Epidermal melanocyte (primary cell): ENCODE data around the gene WASF2.

Experiments
- DNase-seq: peaks from one replicate; pipeline ENCODE4 v3.0.0; 2011; ENCODE audit warnings: low spot score; ENCODE audit not compliant: insufficient read length

WASF2 gene

DNA sequence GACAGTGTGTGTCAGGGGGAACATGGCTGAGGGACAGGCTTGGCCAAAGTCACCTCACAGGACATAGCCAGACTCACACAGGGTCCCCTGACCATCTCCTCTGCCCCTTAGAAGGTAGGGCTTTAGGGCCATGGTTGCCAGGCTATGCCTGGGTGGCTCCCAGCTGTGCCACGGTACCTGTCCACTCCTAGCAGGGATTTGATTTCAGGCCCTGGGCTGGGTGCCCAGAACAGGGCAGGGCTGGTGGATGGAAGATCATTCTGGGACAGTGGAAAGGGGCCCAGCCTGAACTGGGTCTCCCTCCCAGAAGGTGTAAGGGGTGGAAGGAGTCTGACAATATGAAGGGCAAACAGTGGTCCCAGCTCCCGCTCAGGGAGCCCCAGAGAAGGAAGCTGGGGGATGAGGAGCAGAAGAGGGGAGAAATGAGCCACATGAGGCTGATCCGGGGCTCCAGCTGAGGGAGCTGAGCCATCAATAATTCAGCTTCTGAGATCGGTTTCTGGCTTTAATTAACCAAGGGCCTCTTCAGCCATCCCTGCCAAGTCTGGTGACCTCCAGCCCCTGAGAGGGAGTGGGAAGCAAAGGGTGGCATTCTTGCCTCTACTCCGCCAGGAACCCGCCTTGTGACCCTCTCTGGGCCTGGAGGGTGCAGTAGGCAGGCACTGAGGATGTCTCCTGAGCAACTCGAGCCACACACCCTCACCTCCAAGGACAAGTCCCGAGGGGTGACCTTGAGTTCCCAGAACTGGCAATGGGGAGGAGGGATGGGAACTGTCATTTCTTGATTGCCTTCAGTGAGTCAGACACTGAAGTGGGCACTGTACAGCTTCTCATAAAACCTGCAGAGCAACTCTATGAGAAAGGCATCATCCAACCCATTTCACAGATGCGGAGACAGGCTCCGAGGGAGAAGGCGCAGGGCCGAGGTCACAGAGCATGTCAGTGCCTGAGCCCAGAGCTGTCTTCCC is 108.9 kb downstream of the WASF2 start:
- DNase-seq: peak; percentile 55

DNA sequence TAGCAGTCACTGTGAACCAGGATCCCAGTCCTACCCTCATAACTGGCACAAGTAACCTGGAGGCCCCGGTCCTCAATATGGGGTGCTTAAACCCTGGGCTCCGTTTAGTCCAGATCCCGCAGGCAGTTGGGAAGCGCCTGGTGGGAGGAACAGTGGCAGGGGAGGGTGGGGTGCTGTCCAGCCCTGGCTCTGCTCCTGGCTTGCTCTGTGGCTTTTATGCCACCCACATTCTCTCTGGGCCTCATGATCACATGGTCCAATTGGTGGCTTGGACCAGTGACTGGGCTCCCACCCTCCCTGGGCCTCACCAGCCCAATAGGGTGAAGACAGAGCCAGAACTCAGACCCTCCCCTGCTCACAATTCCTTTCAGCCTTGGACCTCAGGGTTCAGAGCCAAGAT is 109.7 kb downstream of the WASF2 start:
- no peak for DNase-seq

DNA sequence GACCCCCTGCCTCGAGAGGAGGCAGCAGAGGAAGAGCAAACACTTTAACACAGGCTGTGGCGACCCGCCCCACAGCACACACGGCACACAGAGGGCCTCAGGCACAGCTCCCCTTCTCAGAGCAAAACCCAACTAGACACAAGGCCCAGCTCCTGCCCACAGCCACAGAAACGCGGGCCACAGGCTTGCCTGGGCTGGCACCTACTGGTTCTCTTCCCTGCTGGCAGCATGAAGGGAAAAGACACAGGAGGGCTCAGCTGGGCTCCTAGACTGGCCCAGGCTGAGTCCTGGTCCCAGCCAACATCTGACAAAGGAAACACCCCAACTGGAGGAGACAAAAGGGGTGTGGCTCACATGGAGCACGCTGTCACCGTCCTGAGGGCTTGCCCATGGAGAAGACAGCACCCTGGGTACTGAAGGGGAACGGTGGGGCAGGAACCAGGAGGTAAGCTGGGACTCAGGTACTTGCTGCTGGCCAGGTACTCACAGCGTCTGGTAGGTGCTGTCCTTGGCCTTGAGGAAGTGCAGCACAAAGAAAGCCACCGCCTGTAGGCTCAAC is 110.3 kb downstream of the WASF2 start:
- no peak for DNase-seq

DNA sequence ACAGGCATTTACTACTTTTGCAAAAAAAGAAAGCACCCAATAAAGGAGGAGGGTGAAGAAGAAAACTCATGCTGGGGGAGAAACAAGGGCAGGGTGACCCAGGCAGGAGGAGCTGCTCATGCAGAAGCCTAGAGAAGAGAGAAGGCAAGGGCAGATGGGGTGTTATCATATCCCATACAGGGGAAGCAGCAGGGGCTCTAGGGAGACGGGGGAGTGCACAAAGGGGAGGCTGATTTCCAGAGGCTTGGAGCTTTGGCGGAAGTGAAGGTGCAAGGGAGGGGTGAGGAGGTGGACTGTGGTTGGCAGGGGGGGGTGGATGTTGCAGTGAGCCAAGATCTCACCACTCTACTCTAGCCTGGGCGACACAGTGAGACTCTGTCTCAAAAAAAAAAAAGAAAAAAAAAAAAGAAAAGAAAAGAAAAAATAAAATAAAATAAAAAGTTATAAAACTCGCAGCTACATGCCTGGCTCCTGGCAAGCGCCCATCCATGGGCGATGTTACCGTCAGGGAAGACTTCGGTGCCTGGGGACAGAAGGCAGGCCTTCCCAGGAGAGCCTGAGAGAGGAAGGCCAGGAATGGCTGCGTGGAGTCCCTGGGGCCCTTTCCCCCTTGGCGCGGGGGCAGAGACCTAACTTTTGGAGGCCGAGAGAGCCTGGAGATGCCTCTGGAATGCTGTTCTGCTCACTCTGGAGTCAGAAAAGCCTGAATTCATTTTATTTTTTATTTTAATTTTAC is 112.0 kb downstream of the WASF2 start:
- no peak for DNase-seq

DNA sequence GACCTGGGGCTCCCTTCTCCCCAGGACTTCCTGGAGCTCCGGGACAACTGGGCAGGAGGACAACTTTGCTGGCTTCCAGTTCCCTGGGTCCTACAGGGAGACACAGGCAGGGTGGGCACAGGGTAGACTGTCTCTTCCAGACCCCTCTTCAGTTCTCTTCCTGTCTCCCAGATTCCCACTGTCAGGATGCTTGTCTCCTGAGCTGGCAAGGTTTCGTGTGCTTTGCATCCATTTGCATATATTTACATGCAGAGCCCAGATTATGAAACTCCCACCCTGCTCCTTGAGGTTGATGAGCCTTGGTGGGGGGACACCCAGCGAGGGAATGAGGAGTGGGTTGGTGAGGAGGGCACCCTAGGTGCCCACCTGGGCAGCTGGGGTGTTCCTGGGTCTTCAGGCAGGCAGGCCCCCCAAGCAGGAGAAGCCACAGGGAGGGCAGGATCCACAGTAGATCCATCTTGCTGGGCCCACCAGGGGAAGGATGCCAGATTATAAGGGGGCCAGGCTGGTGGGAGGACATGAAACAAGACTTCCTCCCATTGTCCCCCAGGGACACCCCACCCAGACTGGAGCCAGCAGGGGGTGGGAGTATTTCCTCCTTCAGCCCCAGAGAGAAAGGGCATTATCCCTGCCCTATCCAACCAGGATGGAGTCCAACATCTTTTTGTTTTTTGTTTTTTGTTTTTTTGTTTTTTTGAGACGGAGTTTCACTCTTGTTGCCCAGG is 115.4 kb downstream of the WASF2 start, which contains the start of gene FCN3:
Gene FCN3 (minus strand): TSS at position 463 of the 725 bp plus-strand sequence. CDS start 6 bp downstream, at position 457.
- DNase-seq: no peak

DNA sequence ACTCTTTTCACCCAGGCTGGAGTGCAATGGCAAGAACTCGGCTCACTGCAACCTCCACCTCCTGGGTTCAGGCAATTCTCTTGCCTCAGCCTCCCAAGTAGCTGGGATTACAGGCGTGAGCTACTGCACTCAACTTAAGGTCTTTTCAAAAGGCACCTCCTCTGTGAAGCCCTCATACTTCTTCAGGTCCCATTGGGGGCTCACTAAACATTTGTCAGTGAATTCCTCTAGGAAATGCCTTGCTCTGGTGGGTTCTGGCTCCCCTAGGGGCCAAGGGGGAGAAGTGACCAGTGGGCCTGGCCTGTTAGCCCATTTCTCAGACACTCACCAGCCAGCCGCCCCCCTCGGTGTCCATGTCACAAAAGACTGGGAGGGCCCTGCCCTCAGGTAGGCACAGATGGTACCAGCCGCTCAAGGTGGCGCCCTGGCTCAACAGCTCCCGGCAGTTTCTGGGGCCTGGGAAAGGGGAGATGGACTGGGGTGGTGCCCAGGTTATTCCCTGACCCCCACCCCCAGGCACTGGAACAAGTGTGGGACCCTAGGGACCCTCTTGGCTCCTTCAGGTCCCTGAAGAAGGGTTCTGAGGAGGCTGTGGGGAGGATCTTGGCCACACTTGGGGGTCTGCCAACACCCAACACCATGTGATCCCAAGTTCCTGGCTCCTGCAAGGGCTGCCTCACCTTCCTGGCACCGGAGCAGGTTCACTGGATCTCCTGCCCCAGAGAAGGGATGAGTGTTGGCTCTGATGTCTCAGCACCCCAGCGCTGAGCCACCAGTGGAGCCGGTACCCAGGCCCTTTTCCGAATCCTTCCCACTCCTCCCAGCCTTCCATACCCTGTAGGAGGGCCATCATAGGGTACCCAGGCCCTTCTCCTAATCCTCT is 116.9 kb downstream of the WASF2 start:
- DNase-seq: no peak

DNA sequence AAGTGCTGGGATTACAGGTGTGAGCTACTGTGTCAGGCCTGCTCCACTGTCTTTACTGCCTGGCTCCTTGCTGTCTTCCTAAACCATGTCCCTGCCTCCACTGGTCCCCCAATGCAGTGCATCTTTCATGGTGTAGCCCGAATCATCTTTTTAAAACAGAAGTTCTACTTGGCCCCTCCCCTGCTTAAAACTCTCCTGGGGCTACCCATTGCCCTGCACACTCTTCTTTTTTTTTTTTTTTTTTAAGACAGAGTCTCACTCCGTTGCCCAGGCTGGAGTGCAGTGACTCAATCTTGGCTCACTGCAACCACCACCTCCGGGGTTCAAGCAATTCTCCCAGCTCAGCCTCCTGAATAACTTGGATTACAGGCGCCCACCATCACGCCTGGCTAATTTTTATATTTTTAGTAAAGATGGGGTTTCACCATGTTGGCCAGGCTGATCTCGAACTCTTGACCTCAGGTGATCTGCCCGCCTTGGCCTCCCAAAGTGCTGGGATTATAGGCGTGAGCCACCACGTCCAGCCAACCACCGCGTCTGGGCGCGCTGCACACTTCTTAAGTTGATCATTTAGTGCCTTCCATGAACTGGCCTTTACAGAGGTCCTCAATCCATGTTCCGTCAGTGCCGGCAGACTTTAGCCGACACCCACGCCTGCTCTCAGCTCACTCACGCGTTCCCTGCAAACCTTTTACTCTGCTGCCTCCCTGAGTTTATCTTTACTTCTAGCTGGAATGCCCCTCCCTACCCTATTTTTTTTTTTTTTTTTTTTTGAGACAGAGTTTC is 117.8 kb downstream of the WASF2 start:
- DNase-seq: no peak

DNA sequence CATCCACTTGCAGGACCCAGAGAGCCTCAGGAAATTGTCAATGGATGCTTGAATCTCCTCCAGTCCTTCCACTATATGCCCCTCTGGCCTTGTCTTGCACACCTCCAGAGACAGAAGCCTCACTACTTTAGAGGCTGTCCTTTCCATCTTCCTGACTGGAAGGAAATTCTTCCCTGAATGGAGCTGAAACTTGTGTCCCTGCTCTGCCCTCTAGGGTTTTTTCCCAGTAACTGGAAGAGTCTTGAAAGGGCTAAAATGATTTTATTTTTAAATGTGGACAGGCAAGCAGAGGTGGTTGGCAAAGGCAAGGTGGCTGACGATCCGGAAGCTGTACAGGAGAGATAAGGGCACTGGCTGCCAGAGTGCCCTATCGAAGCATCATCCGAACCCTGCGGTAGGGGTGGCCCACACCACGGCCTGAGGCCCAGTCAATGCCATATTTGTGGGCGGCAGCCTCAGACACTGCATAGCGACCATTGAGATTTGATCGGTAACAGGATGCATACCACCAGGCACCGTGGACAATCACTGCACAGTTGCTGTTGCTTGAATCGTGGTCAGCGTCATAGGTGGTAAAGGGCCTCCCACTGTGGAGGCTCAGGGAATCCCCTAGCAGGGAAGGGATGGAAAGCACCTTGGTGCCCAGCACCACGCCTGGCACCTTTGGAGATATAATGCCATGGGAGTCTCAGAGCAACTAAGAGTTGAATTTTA is 120.9 kb downstream of the WASF2 start:
- DNase-seq: no peak

DNA sequence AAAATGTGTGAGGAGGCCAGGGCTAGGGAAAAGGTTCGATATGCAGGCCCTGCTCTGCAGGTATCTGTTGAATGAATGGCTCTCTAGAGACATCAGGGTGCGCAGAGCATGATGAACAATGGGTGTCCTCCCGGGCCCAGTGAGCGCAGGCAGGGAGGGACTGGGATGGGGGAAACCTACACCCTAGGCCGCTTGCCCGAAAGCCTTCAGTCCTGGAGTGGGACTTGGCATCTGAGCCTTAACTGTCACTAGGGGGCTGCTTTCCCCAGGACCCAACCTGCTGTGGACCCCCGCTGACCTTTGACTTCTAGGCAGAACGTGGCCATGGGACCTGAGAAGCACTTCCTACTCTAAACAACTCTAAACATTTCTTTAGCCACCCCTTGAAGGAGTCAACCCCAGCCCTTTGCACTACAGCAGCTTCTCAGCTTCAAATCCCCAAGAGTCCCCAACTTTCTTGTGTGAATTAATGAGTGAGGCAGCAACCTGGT is 122.8 kb downstream of the WASF2 start:
- no peak for DNase-seq

DNA sequence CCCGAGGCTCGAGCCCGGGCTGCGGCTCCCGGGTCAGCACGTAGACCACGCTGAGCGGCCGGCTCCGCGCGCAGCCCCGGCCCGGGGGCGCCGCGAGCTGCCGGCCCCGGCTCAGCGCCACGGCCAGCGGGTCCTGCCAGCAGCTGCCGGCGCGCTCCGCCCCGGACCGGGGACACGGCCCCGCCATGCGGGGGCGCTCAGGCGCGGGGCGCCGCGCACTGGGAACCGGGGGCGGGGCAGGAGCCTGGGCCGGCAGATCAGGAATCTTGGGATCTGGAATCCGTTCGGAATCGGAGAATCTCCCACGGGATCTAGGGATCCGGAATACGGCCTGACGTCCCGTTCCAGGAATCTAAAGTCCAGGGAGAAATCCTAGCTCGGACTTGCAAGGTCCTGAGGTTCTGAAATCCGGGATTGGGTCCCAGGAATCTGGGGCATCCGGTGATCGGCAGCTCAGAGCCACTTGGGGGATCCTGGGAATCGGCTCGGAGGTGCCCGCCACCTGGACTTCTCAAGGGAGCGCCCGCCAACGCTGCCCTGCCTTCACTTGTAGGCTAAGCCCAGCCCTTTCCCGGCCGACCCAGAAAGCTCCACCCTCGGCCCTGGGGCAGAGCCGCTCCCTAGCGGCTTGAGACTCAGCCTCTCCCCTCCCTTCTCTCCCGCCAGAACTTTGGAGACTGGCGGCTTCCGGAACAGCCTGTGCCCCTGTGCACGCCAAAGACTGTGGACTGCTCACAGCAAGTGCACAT is 123.4 kb downstream of the WASF2 start, which contains the start of gene MAP3K6:
Gene MAP3K6 (minus strand): TSS at position 551 of the 749 bp plus-strand sequence. CDS start 364 bp downstream, at position 187.
- peak; percentile 90 for DNase-seq

DNA sequence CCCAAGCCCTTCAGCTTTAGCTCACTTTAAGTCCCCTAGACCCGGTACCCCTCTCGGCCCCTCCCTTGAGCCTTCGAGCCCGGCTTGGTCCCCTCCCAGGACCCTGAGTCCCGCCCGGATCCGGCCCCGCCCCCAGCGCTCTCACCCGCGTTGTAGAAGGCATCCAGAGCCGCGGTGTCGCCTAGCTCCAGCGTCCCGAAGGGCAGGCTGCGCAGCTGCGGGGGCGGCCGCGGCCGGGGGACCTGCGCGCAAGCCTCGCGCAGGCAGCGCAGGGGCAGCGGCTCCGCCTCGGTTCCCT is 123.9 kb downstream of the WASF2 start:
- peak; percentile 75 for DNase-seq

DNA sequence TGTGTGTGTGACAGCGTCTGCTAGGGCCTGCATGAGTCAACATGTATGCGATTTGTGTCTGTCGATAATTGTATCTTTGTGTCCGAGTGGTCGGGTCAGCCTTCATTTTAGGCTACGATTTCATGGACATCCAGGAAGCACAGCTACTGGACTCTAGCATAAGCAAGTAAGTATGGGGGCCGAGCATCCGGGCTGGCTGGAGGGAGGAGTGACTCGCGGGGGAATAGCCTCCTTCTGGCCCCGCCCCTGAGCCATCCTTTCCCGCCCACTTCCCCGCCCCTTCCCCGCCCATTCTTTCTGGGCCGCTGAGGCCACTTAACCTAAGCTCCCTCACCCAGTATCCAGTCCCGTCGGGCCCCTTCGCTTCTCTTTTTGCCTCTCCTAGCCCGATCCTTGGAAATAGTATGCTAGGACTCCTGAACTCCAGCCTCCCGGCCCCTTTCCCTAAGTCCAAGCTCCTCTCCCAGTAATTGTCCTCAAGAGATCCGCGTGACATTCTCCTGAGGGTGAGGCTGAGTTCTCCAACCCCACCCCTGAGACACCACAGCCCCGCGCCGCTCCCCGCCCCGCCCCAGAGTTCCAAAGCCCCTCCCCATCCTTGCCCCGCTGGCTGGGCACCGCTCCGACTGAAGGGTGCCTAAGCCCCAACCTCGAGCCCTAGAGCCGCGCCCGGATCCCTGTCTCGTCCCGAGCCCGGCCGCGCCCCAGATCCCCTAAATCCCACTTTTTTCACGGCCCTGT is 124.4 kb downstream of the WASF2 start:
- peak; percentile 93 for DNase-seq

DNA sequence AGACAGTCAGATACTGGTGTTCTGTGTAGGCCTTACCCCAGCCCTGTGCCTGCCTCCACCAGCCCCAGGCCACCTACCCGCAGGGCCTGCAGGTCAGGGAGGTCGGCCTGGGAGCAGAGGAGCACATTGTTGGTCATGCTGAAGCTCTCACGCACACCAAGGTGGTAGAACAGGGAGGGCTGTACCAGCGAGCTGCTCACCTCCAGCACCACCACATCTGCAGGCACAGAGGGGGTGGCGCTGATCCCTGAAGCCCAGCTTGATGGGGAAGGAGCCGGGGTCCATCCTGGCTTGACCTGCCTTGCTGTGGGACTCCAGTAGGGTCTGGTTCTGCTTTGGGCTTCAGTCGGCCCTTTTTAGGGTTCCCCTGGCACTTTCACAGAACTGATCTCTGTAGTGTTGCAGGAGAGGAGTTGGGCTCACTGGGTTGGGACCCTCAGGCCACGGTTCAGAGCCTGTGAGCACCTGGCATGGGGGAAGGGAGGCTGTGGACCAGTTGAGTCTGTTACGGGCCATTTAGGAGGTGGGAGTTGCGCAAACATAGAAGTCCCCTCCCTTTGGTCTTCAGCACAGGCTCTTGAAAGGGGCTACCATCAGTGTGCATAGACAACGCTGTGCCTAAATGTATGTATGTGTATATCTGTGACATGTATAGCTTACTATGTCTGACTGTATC is 125.1 kb downstream of the WASF2 start:
- no peak for DNase-seq

DNA sequence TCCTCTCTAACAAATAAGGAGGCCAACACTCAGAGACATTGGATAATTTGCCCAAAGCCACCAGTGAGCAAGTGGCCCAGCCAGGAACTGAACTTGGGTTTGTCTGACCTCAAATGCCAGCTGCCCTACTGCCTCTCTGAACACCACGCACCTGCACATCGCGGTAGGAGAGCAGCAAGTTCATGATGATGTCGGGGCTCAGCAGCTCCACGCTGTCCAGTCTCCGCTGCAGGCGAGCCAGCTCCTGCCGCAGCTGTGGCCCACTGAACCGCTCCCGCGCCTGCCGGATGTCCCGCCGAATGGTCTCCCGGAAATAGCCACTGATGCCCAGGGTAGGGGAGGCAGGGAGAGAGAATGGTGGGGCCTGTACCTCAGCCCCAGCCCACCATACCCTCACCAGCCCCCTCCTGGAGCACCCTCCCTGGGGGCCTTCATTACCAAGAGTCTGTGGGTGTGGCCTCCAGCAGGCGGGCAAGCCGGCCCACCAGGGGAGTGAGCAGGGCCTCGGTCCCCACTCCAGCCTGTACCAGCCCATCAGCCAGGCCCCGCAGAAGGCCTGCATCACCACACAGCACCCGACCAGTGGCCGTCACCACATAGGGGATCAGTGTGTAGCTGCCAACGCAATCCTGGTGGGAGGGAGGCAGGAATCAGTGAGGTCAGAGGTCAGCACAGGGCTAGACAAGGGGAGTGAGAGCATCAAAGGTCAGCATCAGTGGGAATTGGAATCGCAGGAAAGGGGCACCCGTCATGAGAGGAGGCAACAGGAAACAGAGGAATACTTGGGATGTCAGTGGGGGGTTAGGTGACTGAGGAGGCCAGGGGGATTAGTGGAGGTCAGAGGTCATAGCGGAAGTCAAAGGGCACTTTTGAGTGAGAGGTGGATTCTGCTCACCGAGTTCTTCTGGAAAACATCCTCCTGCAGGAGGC is 125.9 kb downstream of the WASF2 start:
- DNase-seq: no peak

DNA sequence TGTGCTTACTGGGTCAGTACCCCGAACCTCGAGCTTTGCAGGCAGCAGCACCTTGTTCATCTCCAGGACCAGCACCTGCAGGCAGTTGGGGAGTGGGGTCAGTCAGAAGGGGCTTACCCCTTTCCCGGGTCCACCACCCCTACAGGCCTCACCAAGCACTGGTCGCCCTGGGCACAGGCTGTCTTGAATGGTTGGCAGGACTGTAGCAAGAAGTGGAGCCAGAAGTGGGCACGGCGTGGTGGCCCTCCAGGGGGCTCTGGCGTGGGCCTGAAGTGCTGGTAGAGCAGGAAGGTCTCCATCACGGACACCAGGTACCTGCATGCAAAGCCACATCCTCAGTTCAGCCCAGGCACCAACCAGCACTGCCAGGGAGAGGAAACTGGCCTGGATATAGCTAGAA is 128.4 kb downstream of the WASF2 start:
- no peak for DNase-seq

DNA sequence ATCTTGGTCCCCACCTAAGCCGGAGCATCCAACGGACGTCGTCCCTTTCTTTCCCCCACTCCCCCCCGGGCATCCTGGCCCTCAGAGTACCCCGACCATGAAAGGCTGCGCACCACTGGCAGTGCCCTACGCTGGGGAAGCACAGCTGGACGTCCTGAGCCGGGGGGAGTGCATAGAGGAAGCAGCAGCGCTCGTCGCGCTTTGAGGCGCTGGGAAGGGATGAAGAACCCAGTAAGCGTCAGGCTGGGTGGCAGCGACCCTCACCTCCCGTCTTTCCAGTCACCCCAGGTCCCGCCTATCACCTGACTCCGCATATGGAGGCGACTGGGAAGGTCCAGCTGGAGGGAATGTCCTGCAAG is 128.9 kb downstream of the WASF2 start:
- no peak for DNase-seq
